HepG2 (cell line): ENCODE measurements around the gene TMEM143. TPM values are rescaled to one million over a fixed set of nuclear protein-coding genes. Genes with fewer than 3 reads are reported as not detected.

Source experiments
- ADNP ChIP-seq: sonication (generic); formaldehyde crosslinking; IDR thresholded peaks from 2 replicates; pipeline ENCODE4 v1.4.0; 2020; ENCODE audit warnings: missing genetic modification reagents
- ATF2 ChIP-seq: sonication (generic); formaldehyde crosslinking; IDR thresholded peaks from 2 replicates; pipeline ENCODE4 v1.4.0; 2020; ENCODE audit warnings: missing genetic modification reagents
- DNMT1 ChIP-seq: sonication (generic); formaldehyde crosslinking; IDR thresholded peaks from 2 replicates; pipeline ENCODE4 v1.5.1; 2020; ENCODE audit warnings: mild to moderate bottlenecking, missing genetic modification reagents
- FIP1L1 ChIP-seq: fragments of 200-400 bp; formaldehyde crosslinking; IDR thresholded peaks from 2 replicates; pipeline ENCODE4 v1.6.1; 2018; ENCODE audit warnings: low read depth, mild to moderate bottlenecking, low read length, moderate library complexity, borderline replicate concordance; ENCODE audit not compliant: insufficient read depth
- GABPB1 ChIP-seq: IDR thresholded peaks from 2 replicates; pipeline ENCODE4 v1.6.1; 2016; ENCODE audit warnings: mild to moderate bottlenecking, missing genetic modification reagents, moderate library complexity, missing compliant biosample characterization
- GFI1 ChIP-seq: sonication (generic); formaldehyde crosslinking; IDR thresholded peaks from 2 replicates; pipeline ENCODE4 v1.5.0; 2020; ENCODE audit warnings: missing genetic modification reagents, mild to moderate bottlenecking, borderline replicate concordance
- GTF2F1 ChIP-seq: fragments of 150-350 bp; IDR thresholded peaks from 2 replicates; pipeline ENCODE4 v1.6.1; 2014; ENCODE audit warnings: low read length
- LCORL ChIP-seq, 2 experiments: fragments of 450-650 bp in 1 of 2; sonication (generic) in 1 of 2; formaldehyde crosslinking in 1 of 2; IDR thresholded peaks; 2 replicates each; pipeline versions ENCODE4 v1.5.0 to v1.6.1; 2017 to 2020; ENCODE audit warnings: antibody characterized with exemption in 1 of 2, missing genetic modification reagents in 1 of 2
- MYNN ChIP-seq: sonication (generic); formaldehyde crosslinking; IDR thresholded peaks from 2 replicates; pipeline ENCODE4 v1.4.0; 2020; ENCODE audit warnings: mild to moderate bottlenecking, low read depth, missing genetic modification reagents
- NAIF1 ChIP-seq: sonication (generic); formaldehyde crosslinking; IDR thresholded peaks from 2 replicates; pipeline ENCODE4 v1.5.0; 2020; ENCODE audit warnings: mild to moderate bottlenecking, missing genetic modification reagents, borderline replicate concordance
- ONECUT2 ChIP-seq: sonication (generic); formaldehyde crosslinking; IDR thresholded peaks from 2 replicates; pipeline ENCODE4 v1.4.0; 2020; ENCODE audit warnings: missing genetic modification reagents
- PLSCR1 ChIP-seq: sonication (generic); formaldehyde crosslinking; IDR thresholded peaks from 2 replicates; pipeline ENCODE4 v1.5.0; 2020; ENCODE audit warnings: missing genetic modification reagents, mild to moderate bottlenecking, borderline replicate concordance
- REXO4 ChIP-seq: sonication (generic); formaldehyde crosslinking; IDR thresholded peaks from 2 replicates; pipeline ENCODE4 v1.8.0; 2022; ENCODE audit warnings: missing genetic modification reagents, mild to moderate bottlenecking, borderline replicate concordance
- RFX3 ChIP-seq: IDR thresholded peaks from 2 replicates; pipeline ENCODE4 v1.6.1; 2016; ENCODE audit warnings: missing biosample characterization, missing genetic modification reagents
- THRA ChIP-seq: sonication (generic); formaldehyde crosslinking; IDR thresholded peaks from 2 replicates; pipeline ENCODE4 v1.4.0; 2020; ENCODE audit warnings: missing genetic modification reagents, borderline replicate concordance
- TOPORS ChIP-seq: sonication (generic); formaldehyde crosslinking; IDR thresholded peaks from 2 replicates; pipeline ENCODE4 v1.8.0; 2023; ENCODE audit warnings: mild to moderate bottlenecking, missing genetic modification reagents
- TP53 ChIP-seq: sonication (generic); formaldehyde crosslinking; conservative IDR thresholded peaks from 2 replicates; pipeline ENCODE4 v1.4.0; 2020; ENCODE audit warnings: missing genetic modification reagents
- ZBTB2 ChIP-seq: sonication (generic); formaldehyde crosslinking; IDR thresholded peaks from 2 replicates; pipeline ENCODE4 v1.8.0; 2022; ENCODE audit warnings: low read depth, missing genetic modification reagents
- ZBTB21 ChIP-seq: sonication (generic); formaldehyde crosslinking; IDR thresholded peaks from 2 replicates; pipeline ENCODE4 v1.4.0; 2020; ENCODE audit warnings: missing genetic modification reagents
- ZBTB3 ChIP-seq: sonication (generic); formaldehyde crosslinking; IDR thresholded peaks from 2 replicates; pipeline ENCODE4 v1.4.0; 2020; ENCODE audit warnings: low read depth, mild to moderate bottlenecking, moderate library complexity, missing genetic modification reagents, borderline replicate concordance
- ZBTB7B ChIP-seq: sonication (generic); formaldehyde crosslinking; IDR thresholded peaks from 2 replicates; pipeline ENCODE4 v1.4.0; 2020; ENCODE audit warnings: missing genetic modification reagents
- ZFX ChIP-seq: sonication (generic); formaldehyde crosslinking; IDR thresholded peaks from 2 replicates; pipeline ENCODE4 v1.4.0; 2020; ENCODE audit warnings: mild to moderate bottlenecking, low read depth, missing genetic modification reagents, moderate library complexity
- ZNF354B ChIP-seq: sonication (generic); formaldehyde crosslinking; IDR thresholded peaks from 2 replicates; pipeline ENCODE4 v1.8.0; 2022; ENCODE audit warnings: mild to moderate bottlenecking, missing genetic modification reagents
- ZNF607 ChIP-seq: sonication (generic); formaldehyde crosslinking; IDR thresholded peaks from 2 replicates; pipeline ENCODE4 v1.5.1; 2020; ENCODE audit warnings: missing genetic modification reagents, mild to moderate bottlenecking, borderline replicate concordance
- ZSCAN21 ChIP-seq: sonication (generic); formaldehyde crosslinking; IDR thresholded peaks from 2 replicates; pipeline ENCODE4 v1.8.0; 2022; ENCODE audit warnings: mild to moderate bottlenecking, missing genetic modification reagents, moderate library complexity, borderline replicate concordance
- polyA plus RNA-seq, 8 experiments: library from polyadenylated mRNA; depleted of rRNA in 3 of 8; stranded (reverse) in 7 of 8; unstranded in 1 of 8; fragments of >200 nt; fragmentation: Illumina TruSeq in 4 of 8; extraction: Trizol in 4 of 8; gene quantifications; 2 replicates each; pipeline versions ENCODE4 v1.2.1 to v1.2.3, GENCODE V29; 2011 to 2016; ENCODE audit warnings: low read depth in 4 of 8, missing spikeins in 1 of 8, mixed read lengths in 1 of 8; ENCODE audit not compliant: insufficient read depth in 1 of 8
- total RNA-seq, 5 experiments: library from RNA; depleted of rRNA; stranded (reverse); fragments of >200 nt; fragmentation: Illumina TruSeq; extraction: Trizol; gene quantifications; 2 replicates each; pipeline ENCODE4 v1.2.3, GENCODE V29; 2016; ENCODE audit warnings: low read depth in 1 of 5

Gene TMEM143
- total and polyA plus RNA-seq, 2 of the 13 experiments (the other 11 are each of a cell fraction or from before 2014, with no cell fraction given) = 7.7 to 11.3 TPM

GRCh38 chr19:48354332-48354992 is 9.3 kb downstream of the TMEM143 start (continued):
- TF ChIP-seq ZNF607 (CRISPR knock-in tag) (no peak), ATF2 (peak; percentile 65; the same call in 1 of the 2 replicates), TOPORS (CRISPR knock-in tag) (no peak), ZNF354B (CRISPR knock-in tag) (no peak), ZBTB3 (CRISPR knock-in tag) (0 out of 2 replicates have a peak, but pooled peaks have one; percentile 27), FIP1L1 (no peak), PLSCR1 (CRISPR knock-in tag) (no peak), NAIF1 (CRISPR knock-in tag) (peak; percentile 70; the same call in 1 of the 2 replicates), REXO4 (CRISPR knock-in tag) (no peak), ZFX (CRISPR knock-in tag) (peak; percentile 48; the same call in 1 of the 2 replicates), RFX3 (CRISPR knock-in tag) (no peak), ZBTB7B (peak; percentile 50; the same call in 1 of the 2 replicates), ZBTB21 (CRISPR knock-in tag) (no peak), MYNN (CRISPR knock-in tag) (no peak), GTF2F1 (no peak), DNMT1 (CRISPR knock-in tag) (no peak), GABPB1 (CRISPR knock-in tag) (no peak), THRA (CRISPR knock-in tag) (peak; percentile 82; the same call in 1 of the 2 replicates), ZBTB2 (CRISPR knock-in tag) (no peak), GFI1 (CRISPR knock-in tag) (peak; percentile 70; the same call in 1 of the 2 replicates), ZSCAN21 (CRISPR knock-in tag) (peak; percentile 20; the same call in 1 of the 2 replicates), TP53 (CRISPR knock-in tag) (peak; percentile 58), LCORL (IDR thresholded peaks at IDR 0.05) (peak; percentile 73), LCORL (CRISPR knock-in tag; IDR thresholded peaks at IDR 0.05) (peak; percentile 96), ONECUT2 (CRISPR knock-in tag) (peak; percentile 12; the same call in 1 of the 2 replicates), ADNP (CRISPR knock-in tag) (peak; percentile 97)
